T47D (cell line): ENCODE results near the gene CRMP1.

Experiments used
- DNase-seq, 2 experiments: peaks; one replicate each; pipeline versions ENCODE4 v3.0.0 to v3.0.0-alpha.2; 2011 to 2012; ENCODE audit warnings: low read depth in 1 of 2, low spot score in 1 of 2
- JUND ChIP-seq: IDR thresholded peaks from 2 replicates; pipeline ENCODE4 v1.6.1; 2012; ENCODE audit warnings: low read depth
- in situ Hi-C: cut with HindIII; loops from 2 replicates; pipeline ENCODE4 v1.10.0; 2016; ENCODE audit warnings: low sequenced_read_pairs, low pct_unique_long_range_greater_than_20kb

CRMP1 gene

GRCh38 chr4:5913454-5913853 lies 20.6 kb upstream of the CRMP1 start:
- in situ Hi-C loops = no loop called here
- TF ChIP-seq JUND = no peak

GRCh38 chr4:5912614-5913019 lies 19.7 kb upstream of the CRMP1 start:
- in situ Hi-C loops = no loop called here
- no peak for DNase-seq
- TF ChIP-seq JUND = no peak

More at GRCh38 chr4:5913454-5913853, 20.6 kb upstream of the CRMP1 start:
- no peak for DNase-seq

- no peak for TF ChIP-seq JUND
- peak in 1 of 2 experiments; percentile 20 for DNase-seq
Observed at GRCh38 chr4:5908876-5909427, 16.1 kb upstream of the CRMP1 start.

DNA sequence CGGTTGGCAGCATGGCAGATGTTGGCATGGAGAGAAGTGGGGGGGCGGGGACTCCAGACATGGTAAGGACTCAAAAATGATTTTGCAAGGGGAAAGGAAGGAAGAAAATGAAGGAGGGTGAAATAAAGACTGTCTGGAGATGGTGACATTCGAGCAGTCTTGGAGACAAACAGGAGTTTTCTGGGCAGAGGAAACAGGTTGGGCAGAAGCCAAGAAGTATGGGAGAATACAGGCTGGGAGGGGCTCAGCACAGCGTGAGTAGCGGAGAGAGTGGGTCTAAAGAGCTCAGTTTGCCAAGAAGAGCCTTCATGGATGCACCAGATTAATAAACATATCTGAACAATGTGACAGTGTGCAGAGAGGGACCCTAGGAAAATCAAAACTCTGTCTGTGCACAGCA lies 13.3 kb upstream of the CRMP1 start:
- no peak for TF ChIP-seq JUND
- in situ Hi-C loops = no loop called here

More at GRCh38 chr4:5908876-5909427, 16.1 kb upstream of the CRMP1 start:
- in situ Hi-C loops = no loop called here

DNA sequence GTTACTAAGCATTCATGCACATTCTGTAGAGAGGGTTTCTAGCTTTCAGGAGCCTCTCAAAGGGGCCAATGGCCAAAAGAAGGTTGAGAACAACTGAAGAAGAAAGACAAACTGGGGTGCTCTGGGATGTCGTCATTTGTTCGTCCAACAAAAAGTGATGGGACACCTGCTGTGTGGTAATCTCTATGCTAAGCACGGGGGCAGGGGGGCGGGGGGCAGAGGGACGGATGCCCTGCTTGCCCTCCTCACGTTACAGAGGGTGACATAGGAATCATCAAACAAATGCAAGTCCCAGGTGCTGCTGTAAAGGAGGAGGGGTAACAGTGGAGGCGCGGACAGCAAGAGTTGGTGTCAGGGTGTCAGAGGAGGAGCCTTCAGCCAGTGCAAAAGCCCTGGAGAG lies 12.8 kb upstream of the CRMP1 start:
- in situ Hi-C loops = no loop called here
- DNase-seq = no peak
- TF ChIP-seq JUND = no peak

More for the DNA sequence above, 13.3 kb upstream of the CRMP1 start:
- DNase-seq = no peak

DNA sequence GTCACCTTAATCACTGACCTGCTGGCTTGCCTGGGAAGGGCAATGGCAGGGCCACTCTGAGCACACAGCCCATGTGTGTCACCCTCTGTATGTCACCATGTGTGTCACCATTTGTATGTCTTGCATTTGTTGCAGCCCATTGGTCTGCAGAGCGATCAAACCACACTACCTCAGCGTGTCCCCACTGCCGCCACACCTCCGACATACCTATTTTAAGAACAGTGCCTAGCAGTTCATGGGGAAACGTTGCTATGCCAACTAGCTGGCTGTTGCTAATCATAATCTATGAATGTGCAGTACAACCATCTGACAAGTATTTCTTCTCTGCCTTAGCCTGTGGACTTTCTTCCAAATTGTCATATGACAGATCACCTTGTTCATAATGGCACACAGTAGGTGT lies 8.0 kb upstream of the CRMP1 start:
- in situ Hi-C loops = no loop called here
- no peak for DNase-seq
- TF ChIP-seq JUND = no peak

- no peak for TF ChIP-seq JUND
- in situ Hi-C loops = no loop called here
- no peak for DNase-seq
Observed at GRCh38 chr4:5899881-5900280, 7.0 kb upstream of the CRMP1 start.

DNA sequence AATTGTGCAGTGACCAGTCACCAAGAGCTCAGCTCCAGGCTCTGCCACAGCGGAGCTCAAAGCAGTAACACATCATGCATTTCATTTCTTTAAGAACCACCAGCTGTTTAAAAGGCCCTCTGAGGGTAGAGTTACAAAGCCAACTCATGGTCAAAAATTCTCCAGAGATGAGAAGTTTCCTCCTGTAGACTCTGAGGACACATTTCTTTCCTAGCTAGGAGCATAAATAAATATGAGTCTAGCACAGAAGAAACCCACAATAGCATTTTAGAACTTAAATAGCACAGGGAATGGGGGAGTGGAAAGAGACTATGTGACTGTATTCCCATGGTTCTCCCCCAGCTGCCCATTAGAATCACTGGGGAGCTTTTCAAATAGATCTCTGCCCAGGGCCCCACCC lies 6.5 kb upstream of the CRMP1 start:
- in situ Hi-C loops = no loop called here

DNA sequence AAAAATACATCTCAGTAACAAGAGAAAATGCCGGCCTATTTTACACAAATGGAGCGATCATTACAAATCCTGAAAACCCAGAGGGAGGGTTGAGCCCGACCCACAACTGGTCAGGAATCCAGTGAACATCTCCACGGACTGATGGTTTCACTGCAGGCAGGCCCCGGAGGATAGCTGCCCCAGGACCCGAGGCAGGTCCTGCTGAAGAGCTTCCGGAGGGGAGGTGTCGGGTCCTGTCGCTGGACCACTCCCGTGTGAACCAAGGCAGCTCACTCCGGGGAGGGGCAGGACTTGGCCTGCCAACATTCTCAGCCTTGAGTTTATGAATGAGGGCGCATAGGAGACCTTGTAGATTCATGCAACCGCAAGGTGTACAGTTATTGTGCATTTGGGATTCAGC lies 4.8 kb upstream of the CRMP1 start:
- no peak for TF ChIP-seq JUND
- in situ Hi-C loops = no loop called here
- no peak for DNase-seq

More for the DNA sequence above, 6.5 kb upstream of the CRMP1 start:
- no peak for DNase-seq
- no peak for TF ChIP-seq JUND

GRCh38 chr4:5895287-5895686 lies 2.4 kb upstream of the CRMP1 start:
- no peak for DNase-seq
- in situ Hi-C loops = no loop called here
- no peak for TF ChIP-seq JUND

DNA sequence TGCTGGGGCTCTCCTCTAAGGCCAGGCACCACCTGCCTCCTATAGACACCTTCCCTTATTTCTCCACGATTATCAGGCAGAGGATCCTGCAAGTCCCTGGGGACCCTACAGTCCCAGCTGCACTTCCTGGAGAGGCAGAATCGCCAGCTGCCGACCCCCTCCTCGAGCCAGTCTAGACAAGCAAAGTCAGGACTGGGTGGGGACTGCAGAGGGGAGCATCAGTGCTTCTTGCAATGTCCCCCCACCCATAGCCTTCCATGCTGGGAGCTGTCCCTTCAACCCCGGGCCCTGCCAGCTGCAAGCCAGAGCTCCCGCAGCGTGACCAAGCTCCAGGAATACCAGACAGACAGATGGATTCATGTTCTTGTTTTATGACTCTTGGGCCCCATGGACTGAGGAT lies 1.4 kb upstream of the CRMP1 start:
- in situ Hi-C loops = no loop called here
- DNase-seq = no peak
- no peak for TF ChIP-seq JUND

DNA sequence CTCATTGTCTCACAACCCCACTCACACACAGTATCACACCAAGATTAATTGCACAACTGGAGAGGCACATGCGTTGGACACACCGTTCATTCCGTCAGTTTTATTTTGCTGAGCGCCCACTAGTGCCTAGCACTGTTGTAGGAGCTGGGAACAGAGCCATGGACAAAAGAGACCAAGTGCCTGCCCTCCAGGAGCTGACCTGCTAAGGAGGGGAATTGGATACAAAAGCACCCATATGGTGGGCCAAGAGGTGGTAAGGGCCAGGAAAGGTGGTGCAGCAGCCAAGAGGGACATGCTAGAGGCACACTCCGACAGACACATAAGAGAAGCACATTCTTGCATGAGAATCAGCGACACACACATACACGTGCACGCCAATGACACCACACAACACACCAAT lies 705 bp upstream of the CRMP1 start:
- in situ Hi-C loops = no loop called here
- no peak for DNase-seq
- no peak for TF ChIP-seq JUND

GRCh38 chr4:5892323-5893003 lies 423 bp downstream of the CRMP1 start:
- in situ Hi-C loops = no loop called here
- no peak for DNase-seq

More at GRCh38 chr4:5892323-5893003, 423 bp downstream of the CRMP1 start:
- TF ChIP-seq JUND = no peak
